HEK293 (cell line): Measurements from ENCODE around the gene ICAM1.

Source experiments
- BCL11B ChIP-seq: fragments of 450-650 bp; formaldehyde crosslinking; IDR thresholded peaks from 2 replicates; pipeline ENCODE4 v1.5.1; 2016; ENCODE audit warnings: low read depth, missing biosample characterization, missing genetic modification characterization
- GLIS1 ChIP-seq: fragments of 450-650 bp; formaldehyde crosslinking; IDR thresholded peaks from 2 replicates; pipeline ENCODE4 v1.5.1; 2016; ENCODE audit warnings: missing biosample characterization, missing genetic modification characterization
- HOXA7 ChIP-seq: sonication (generic); formaldehyde crosslinking; IDR thresholded peaks from 2 replicates; pipeline ENCODE4 v1.8.1; 2022; ENCODE audit warnings: missing genetic modification reagents, borderline replicate concordance
- KLF16 ChIP-seq: fragments of 450-650 bp; formaldehyde crosslinking; IDR thresholded peaks from 2 replicates; pipeline ENCODE4 v1.5.1; 2017; ENCODE audit warnings: missing biosample characterization, missing genetic modification characterization
- KLF9 ChIP-seq: fragments of 450-650 bp; formaldehyde crosslinking; IDR thresholded peaks from 2 replicates; pipeline ENCODE4 v1.5.1; 2016; ENCODE audit warnings: missing biosample characterization, missing genetic modification characterization, low read depth
- OSR2 ChIP-seq: fragments of 450-650 bp; formaldehyde crosslinking; IDR thresholded peaks from 2 replicates; pipeline ENCODE4 v1.5.1; 2016; ENCODE audit warnings: missing biosample characterization, missing genetic modification characterization
- RBAK ChIP-seq: fragments of 450-650 bp; formaldehyde crosslinking; IDR thresholded peaks from 2 replicates; pipeline ENCODE4 v1.5.1; 2016; ENCODE audit warnings: missing biosample characterization, missing genetic modification characterization
- SETDB1 ChIP-seq: IDR thresholded peaks from one replicate; pipeline ENCODE4 v1.6.1; 2017; ENCODE audit warnings: mild to moderate bottlenecking, low read length, moderate library complexity, mixed read lengths; ENCODE audit not compliant: insufficient read length
- ZBTB1 ChIP-seq: fragments of 450-650 bp; formaldehyde crosslinking; IDR thresholded peaks from 2 replicates; pipeline ENCODE4 v1.5.1; 2016; ENCODE audit warnings: missing biosample characterization, missing genetic modification characterization
- ZBTB17 ChIP-seq: fragments of 450-650 bp; formaldehyde crosslinking; IDR thresholded peaks from 2 replicates; pipeline ENCODE4 v1.5.1; 2016; ENCODE audit warnings: missing biosample characterization, missing genetic modification characterization
- ZBTB7A ChIP-seq: fragments of 450-650 bp; formaldehyde crosslinking; IDR thresholded peaks from 2 replicates; pipeline ENCODE4 v1.5.1; 2016; ENCODE audit warnings: low read depth, missing biosample characterization, missing genetic modification characterization
- ZBTB8A ChIP-seq: fragments of 450-650 bp; formaldehyde crosslinking; IDR thresholded peaks from 2 replicates; pipeline ENCODE4 v1.5.1; 2016; ENCODE audit warnings: missing biosample characterization, missing genetic modification characterization
- ZIC2 ChIP-seq: fragments of 450-650 bp; formaldehyde crosslinking; IDR thresholded peaks from 2 replicates; pipeline ENCODE4 v1.5.1; 2016; ENCODE audit warnings: missing biosample characterization, missing genetic modification characterization
- ZNF146 ChIP-seq: fragments of 450-650 bp; formaldehyde crosslinking; IDR thresholded peaks from 2 replicates; pipeline ENCODE4 v1.5.1; 2016; ENCODE audit warnings: missing biosample characterization, missing genetic modification characterization
- ZNF169 ChIP-seq: fragments of 450-650 bp; formaldehyde crosslinking; IDR thresholded peaks from 2 replicates; pipeline ENCODE4 v1.5.1; 2016; ENCODE audit warnings: missing biosample characterization, missing genetic modification characterization
- ZNF184 ChIP-seq: fragments of 450-650 bp; IDR thresholded peaks from 2 replicates; pipeline ENCODE4 v1.5.1; 2018; ENCODE audit warnings: missing biosample characterization, mild to moderate bottlenecking, missing genetic modification characterization
- ZNF2 ChIP-seq: fragments of 450-650 bp; formaldehyde crosslinking; IDR thresholded peaks from 2 replicates; pipeline ENCODE4 v1.5.1; 2016; ENCODE audit warnings: missing biosample characterization, missing genetic modification characterization
- ZNF202 ChIP-seq: fragments of 450-650 bp; formaldehyde crosslinking; IDR thresholded peaks from 2 replicates; pipeline ENCODE4 v1.5.1; 2016; ENCODE audit warnings: missing biosample characterization, missing genetic modification characterization, borderline replicate concordance
- ZNF311 ChIP-seq: fragments of 450-650 bp; formaldehyde crosslinking; IDR thresholded peaks from 2 replicates; pipeline ENCODE4 v1.5.1; 2017; ENCODE audit warnings: missing biosample characterization, missing genetic modification characterization, borderline replicate concordance
- ZNF366 ChIP-seq: fragments of 450-650 bp; formaldehyde crosslinking; conservative IDR thresholded peaks from 2 replicates; pipeline ENCODE4 v1.5.1; 2016; ENCODE audit warnings: missing biosample characterization, missing genetic modification characterization
- ZNF561 ChIP-seq: fragments of 450-650 bp; IDR thresholded peaks from 2 replicates; pipeline ENCODE4 v1.5.1; 2018; ENCODE audit warnings: missing biosample characterization, missing genetic modification characterization, borderline replicate concordance
- ZNF664 ChIP-seq: fragments of 450-650 bp; formaldehyde crosslinking; IDR thresholded peaks from 2 replicates; pipeline ENCODE4 v1.5.1; 2016; ENCODE audit warnings: missing biosample characterization, missing genetic modification characterization
- ZNF792 ChIP-seq: fragments of 450-650 bp; formaldehyde crosslinking; IDR thresholded peaks from 2 replicates; pipeline ENCODE4 v1.5.1; 2016; ENCODE audit warnings: missing biosample characterization, missing genetic modification characterization
- ZSCAN23 ChIP-seq: fragments of 450-650 bp; formaldehyde crosslinking; IDR thresholded peaks from 2 replicates; pipeline ENCODE4 v1.5.1; 2016; ENCODE audit warnings: missing biosample characterization, missing genetic modification characterization
- TF ChIP-seq, protein P1 (sequence below): fragments of 450-650 bp; formaldehyde crosslinking; IDR thresholded peaks from 2 replicates; pipeline ENCODE4 v1.5.1; 2017; ENCODE audit warnings: missing biosample characterization, missing genetic modification characterization
- TF ChIP-seq, protein P2 (sequence below): fragments of 450-650 bp; formaldehyde crosslinking; IDR thresholded peaks from 2 replicates; pipeline ENCODE4 v1.5.1; 2016; ENCODE audit warnings: missing biosample characterization, missing genetic modification characterization
- TF ChIP-seq, protein P3 (sequence below): fragments of 450-650 bp; formaldehyde crosslinking; IDR thresholded peaks from 2 replicates; pipeline ENCODE4 v1.5.1; 2016; ENCODE audit warnings: missing biosample characterization, missing genetic modification characterization, borderline replicate concordance
- TF ChIP-seq, protein P4 (sequence below): fragments of 450-650 bp; formaldehyde crosslinking; IDR thresholded peaks from 2 replicates; pipeline ENCODE4 v1.5.1; 2016; ENCODE audit warnings: missing biosample characterization, missing genetic modification characterization
- TF ChIP-seq, protein P5 (sequence below): sonication (generic); formaldehyde crosslinking; IDR thresholded peaks from 2 replicates; pipeline ENCODE4 v1.8.1; 2022; ENCODE audit warnings: mild to moderate bottlenecking, moderate library complexity, missing genetic modification reagents
- TF ChIP-seq, protein P6 (sequence below): fragments of 450-650 bp; formaldehyde crosslinking; optimal IDR thresholded peaks from 2 replicates; pipeline ENCODE3; 2016; ENCODE audit warnings: missing biosample characterization, mild to moderate bottlenecking, missing genetic modification characterization

Gene ICAM1

DNA sequence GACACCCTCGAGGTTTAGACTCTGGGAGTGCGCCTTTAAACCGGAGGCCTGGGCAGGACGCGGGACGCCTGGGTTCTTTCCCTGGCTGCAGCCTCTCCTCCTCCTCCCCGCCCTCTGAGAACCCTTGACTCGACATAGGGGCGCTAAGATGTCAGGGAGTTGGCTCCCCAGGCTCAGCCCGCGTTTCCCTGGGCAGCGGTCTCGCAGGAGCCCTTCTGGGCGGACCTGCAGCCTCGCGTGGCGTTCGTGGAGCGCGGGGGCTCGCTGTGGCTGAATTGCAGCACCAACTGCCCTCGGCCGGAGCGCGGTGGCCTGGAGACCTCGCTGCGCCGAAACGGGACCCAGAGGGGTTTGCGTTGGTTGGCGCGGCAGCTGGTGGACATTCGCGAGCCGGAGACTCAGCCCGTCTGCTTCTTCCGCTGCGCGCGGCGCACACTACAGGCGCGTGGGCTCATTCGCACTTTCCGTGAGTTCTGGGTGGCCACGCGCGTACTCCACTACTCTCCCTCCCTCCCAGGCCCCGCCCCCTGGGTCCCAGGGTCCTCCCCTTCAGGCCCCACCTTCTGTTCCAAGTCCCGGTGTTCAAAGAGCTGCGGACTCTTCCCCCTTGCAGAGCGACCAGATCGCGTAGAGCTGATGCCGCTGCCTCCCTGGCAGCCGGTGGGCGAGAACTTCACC, 20.1 kb downstream of the ICAM1 start (continued):
- TF ChIP-seq ZNF169 (tag by site-specific recombination) (no peak), ZNF202 (tag by site-specific recombination) (no peak), ZNF366 (tag by site-specific recombination) (no peak; the same call in 1 of the 2 replicates), SETDB1 (no peak), ZNF311 (tag by site-specific recombination) (no peak), ZBTB8A (tag by site-specific recombination) (0 out of 2 replicates have a peak, but pooled peaks have one; percentile 17), GLIS1 (tag by site-specific recombination) (peak; percentile 82), KLF16 (peak; percentile 50; the same call in 1 of the 2 replicates), ZNF561 (tag by site-specific recombination) (no peak), BCL11B (tag by site-specific recombination) (peak; percentile 13; the same call in 1 of the 2 replicates), ZBTB17 (peak; percentile 32), ZNF184 (tag by site-specific recombination) (no peak), RBAK (no peak), ZNF792 (tag by site-specific recombination) (no peak), OSR2 (tag by site-specific recombination) (no peak), ZSCAN23 (tag by site-specific recombination) (no peak), ZNF664 (tag by site-specific recombination) (no peak), ZBTB7A (tag by site-specific recombination) (no peak), ZIC2 (tag by site-specific recombination) (no peak), ZNF146 (tag by site-specific recombination) (no peak), ZBTB1 (tag by site-specific recombination) (no peak), ZNF2 (no peak), HOXA7 (no peak), KLF9 (tag by site-specific recombination) (peak; percentile 78)
- TF ChIP-seq, protein P1, sequence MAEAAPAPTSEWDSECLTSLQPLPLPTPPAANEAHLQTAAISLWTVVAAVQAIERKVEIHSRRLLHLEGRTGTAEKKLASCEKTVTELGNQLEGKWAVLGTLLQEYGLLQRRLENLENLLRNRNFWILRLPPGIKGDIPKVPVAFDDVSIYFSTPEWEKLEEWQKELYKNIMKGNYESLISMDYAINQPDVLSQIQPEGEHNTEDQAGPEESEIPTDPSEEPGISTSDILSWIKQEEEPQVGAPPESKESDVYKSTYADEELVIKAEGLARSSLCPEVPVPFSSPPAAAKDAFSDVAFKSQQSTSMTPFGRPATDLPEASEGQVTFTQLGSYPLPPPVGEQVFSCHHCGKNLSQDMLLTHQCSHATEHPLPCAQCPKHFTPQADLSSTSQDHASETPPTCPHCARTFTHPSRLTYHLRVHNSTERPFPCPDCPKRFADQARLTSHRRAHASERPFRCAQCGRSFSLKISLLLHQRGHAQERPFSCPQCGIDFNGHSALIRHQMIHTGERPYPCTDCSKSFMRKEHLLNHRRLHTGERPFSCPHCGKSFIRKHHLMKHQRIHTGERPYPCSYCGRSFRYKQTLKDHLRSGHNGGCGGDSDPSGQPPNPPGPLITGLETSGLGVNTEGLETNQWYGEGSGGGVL (tag by site-specific recombination), result no peak
- TF ChIP-seq, protein P2, sequence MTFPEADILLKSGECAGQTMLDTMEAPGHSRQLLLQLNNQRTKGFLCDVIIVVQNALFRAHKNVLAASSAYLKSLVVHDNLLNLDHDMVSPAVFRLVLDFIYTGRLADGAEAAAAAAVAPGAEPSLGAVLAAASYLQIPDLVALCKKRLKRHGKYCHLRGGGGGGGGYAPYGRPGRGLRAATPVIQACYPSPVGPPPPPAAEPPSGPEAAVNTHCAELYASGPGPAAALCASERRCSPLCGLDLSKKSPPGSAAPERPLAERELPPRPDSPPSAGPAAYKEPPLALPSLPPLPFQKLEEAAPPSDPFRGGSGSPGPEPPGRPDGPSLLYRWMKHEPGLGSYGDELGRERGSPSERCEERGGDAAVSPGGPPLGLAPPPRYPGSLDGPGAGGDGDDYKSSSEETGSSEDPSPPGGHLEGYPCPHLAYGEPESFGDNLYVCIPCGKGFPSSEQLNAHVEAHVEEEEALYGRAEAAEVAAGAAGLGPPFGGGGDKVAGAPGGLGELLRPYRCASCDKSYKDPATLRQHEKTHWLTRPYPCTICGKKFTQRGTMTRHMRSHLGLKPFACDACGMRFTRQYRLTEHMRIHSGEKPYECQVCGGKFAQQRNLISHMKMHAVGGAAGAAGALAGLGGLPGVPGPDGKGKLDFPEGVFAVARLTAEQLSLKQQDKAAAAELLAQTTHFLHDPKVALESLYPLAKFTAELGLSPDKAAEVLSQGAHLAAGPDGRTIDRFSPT (tag by site-specific recombination), result peak; percentile 58; the same call in 1 of the 2 replicates
- TF ChIP-seq, protein P3, sequence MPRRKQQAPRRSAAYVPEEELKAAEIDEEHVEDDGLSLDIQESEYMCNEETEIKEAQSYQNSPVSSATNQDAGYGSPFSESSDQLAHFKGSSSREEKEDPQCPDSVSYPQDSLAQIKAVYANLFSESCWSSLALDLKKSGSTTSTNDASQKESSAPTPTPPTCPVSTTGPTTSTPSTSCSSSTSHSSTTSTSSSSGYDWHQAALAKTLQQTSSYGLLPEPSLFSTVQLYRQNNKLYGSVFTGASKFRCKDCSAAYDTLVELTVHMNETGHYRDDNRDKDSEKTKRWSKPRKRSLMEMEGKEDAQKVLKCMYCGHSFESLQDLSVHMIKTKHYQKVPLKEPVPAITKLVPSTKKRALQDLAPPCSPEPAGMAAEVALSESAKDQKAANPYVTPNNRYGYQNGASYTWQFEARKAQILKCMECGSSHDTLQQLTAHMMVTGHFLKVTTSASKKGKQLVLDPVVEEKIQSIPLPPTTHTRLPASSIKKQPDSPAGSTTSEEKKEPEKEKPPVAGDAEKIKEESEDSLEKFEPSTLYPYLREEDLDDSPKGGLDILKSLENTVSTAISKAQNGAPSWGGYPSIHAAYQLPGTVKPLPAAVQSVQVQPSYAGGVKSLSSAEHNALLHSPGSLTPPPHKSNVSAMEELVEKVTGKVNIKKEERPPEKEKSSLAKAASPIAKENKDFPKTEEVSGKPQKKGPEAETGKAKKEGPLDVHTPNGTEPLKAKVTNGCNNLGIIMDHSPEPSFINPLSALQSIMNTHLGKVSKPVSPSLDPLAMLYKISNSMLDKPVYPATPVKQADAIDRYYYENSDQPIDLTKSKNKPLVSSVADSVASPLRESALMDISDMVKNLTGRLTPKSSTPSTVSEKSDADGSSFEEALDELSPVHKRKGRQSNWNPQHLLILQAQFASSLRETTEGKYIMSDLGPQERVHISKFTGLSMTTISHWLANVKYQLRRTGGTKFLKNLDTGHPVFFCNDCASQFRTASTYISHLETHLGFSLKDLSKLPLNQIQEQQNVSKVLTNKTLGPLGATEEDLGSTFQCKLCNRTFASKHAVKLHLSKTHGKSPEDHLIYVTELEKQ (tag by site-specific recombination), result no peak
- TF ChIP-seq, protein P4, sequence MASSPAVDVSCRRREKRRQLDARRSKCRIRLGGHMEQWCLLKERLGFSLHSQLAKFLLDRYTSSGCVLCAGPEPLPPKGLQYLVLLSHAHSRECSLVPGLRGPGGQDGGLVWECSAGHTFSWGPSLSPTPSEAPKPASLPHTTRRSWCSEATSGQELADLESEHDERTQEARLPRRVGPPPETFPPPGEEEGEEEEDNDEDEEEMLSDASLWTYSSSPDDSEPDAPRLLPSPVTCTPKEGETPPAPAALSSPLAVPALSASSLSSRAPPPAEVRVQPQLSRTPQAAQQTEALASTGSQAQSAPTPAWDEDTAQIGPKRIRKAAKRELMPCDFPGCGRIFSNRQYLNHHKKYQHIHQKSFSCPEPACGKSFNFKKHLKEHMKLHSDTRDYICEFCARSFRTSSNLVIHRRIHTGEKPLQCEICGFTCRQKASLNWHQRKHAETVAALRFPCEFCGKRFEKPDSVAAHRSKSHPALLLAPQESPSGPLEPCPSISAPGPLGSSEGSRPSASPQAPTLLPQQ (tag by site-specific recombination), result peak; percentile 56; the same call in 1 of the 2 replicates
- TF ChIP-seq, protein P5, sequence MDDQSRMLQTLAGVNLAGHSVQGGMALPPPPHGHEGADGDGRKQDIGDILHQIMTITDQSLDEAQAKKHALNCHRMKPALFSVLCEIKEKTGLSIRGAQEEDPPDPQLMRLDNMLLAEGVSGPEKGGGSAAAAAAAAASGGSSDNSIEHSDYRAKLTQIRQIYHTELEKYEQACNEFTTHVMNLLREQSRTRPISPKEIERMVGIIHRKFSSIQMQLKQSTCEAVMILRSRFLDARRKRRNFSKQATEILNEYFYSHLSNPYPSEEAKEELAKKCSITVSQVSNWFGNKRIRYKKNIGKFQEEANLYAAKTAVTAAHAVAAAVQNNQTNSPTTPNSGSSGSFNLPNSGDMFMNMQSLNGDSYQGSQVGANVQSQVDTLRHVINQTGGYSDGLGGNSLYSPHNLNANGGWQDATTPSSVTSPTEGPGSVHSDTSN (CRISPR knock-in tag), result no peak
- TF ChIP-seq, protein P6, sequence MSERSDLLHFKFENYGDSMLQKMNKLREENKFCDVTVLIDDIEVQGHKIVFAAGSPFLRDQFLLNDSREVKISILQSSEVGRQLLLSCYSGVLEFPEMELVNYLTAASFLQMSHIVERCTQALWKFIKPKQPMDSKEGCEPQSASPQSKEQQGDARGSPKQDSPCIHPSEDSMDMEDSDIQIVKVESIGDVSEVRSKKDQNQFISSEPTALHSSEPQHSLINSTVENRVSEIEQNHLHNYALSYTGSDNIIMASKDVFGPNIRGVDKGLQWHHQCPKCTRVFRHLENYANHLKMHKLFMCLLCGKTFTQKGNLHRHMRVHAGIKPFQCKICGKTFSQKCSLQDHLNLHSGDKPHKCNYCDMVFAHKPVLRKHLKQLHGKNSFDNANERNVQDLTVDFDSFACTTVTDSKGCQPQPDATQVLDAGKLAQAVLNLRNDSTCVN (tag by site-specific recombination), result peak; percentile 89
